ENCODE measurements around the gene RAB21.
"Not testable (repeated sequence)": the region's sequence is repeated elsewhere in the genome, so short reads cannot be mapped to it uniquely, and the experiment has no call there.

The RAB21 gene

DNA sequence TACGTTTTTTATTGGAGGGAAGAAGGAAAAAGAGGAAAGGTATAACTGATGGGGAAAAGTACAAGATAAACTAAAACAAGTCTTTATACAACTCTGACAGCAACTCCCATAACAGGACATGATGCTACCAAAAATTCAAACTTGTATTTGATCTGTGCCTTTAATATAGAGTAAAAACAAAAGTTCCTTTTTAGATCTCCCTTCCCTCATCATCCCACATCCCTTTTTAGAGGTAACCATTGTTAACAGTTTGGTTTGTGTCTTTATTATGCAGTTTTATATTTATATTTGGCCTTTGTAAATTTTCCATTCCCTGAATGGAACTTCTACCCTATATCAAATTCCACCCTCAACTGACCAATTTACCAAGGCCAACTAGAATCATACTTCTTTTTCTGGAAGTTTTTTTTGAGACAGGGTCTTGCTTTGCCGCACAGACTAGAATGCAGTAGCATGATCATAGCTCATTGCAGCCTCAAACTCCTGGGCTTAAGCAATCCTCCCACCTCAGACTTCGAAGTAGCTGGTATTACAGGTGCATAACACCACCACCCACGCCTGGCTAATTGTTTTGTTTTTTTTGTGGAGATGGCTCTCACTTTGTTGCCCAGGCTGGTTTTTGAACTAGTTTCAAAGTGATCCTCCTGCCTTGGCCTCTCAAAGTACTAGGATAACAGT lies 36.9 kb downstream of the RAB21 start:
- FAIRE-seq, result no peak

DNA sequence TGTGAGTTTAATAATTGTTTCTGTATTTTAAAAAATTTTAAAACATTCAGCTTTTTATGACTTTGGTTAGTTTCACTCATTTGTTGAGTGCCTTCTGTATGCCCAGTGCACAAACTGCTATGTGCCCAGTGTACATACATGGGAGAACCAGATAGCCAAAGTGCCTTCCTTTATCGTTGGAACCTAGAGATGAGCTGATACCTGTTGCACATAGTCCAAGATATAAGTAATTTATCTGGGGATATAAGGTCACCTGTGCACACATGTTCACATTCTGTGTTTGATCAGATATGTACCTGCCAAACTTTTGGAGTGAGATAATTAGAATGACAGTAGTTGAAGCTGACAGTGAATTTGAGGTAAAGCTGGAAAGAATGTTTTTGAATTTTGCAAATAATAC lies 37.9 kb downstream of the RAB21 start:
- FAIRE-seq (no peak), DNase-seq (ENCODE audit: extremely low spot score, insufficient read length, low read depth) (no peak)

More for the DNA sequence above, 36.9 kb downstream of the RAB21 start:
- DNase-seq (ENCODE audit: extremely low spot score, insufficient read length, low read depth), result no peak

- DNase-seq (ENCODE audit: extremely low spot score, insufficient read length, low read depth), result no peak
- FAIRE-seq, result no peak
Observed at GRCh38 chr12:71795901-71796300, 41.2 kb downstream of the RAB21 start.

GRCh38 chr12:71797531-71797930 lies 42.9 kb downstream of the RAB21 start:
- no peak for DNase-seq (ENCODE audit: extremely low spot score, insufficient read length, low read depth)
- FAIRE-seq, result no peak

GRCh38 chr12:71799106-71799505 lies 44.4 kb downstream of the RAB21 start:
- FAIRE-seq (no peak), DNase-seq (ENCODE audit: extremely low spot score, insufficient read length, low read depth) (no peak)

DNA sequence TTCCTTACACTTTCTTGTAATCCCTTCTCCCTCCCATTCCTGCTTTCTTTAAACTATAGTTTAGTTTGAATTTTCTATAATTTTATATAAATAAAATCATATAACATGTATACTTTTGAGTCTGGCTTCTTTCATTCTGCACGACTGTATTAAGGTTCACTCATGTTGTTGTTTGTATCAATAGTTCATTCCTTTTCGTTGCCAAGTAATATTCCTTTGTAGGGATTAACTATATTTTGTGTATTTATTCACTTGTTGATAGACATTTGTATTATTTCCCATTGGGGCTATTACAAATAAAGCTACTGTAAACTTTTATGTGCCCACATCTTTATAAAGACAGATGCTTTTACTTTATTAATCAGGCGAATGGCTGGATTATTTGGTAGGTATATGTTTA lies 45.5 kb downstream of the RAB21 start:
- no peak for FAIRE-seq
- DNase-seq (ENCODE audit: extremely low spot score, insufficient read length, low read depth), result no peak

GRCh38 chr12:71804505-71804904 lies 49.8 kb downstream of the RAB21 start:
- no peak for FAIRE-seq
- no peak for DNase-seq (ENCODE audit: extremely low spot score, insufficient read length, low read depth)

DNA sequence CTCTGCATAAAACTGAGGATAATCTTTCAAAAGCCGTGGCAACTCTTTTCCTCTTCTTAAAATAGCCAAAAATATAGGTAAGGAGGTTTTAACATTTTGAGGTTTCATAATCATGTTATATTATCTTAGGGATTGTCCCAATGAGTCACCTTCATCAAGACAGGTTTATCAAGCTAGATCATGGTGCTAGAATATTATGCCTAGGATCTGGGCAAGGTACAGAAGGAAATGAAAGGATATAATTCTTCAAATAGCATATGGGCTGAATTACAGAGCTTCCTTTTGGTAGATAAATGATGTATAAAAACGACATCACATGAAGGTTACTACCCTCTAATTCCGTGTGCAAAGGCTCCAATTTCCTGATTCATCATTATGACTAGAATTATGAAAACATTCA lies 56.3 kb downstream of the RAB21 start:
- no peak for DNase-seq (ENCODE audit: extremely low spot score, insufficient read length, low read depth)
- no peak for FAIRE-seq

- FAIRE-seq, result not testable (repeated sequence)
Observed at GRCh38 chr12:71815242-71815641, 60.6 kb downstream of the RAB21 start.

GRCh38 chr12:71822088-71822487 lies 67.4 kb downstream of the RAB21 start:
- DNase-seq (ENCODE audit: extremely low spot score, insufficient read length, low read depth); FAIRE-seq: not testable (repeated sequence)

More at GRCh38 chr12:71815242-71815641, 60.6 kb downstream of the RAB21 start:
- not testable (repeated sequence) for DNase-seq (ENCODE audit: extremely low spot score, insufficient read length, low read depth)

DNA sequence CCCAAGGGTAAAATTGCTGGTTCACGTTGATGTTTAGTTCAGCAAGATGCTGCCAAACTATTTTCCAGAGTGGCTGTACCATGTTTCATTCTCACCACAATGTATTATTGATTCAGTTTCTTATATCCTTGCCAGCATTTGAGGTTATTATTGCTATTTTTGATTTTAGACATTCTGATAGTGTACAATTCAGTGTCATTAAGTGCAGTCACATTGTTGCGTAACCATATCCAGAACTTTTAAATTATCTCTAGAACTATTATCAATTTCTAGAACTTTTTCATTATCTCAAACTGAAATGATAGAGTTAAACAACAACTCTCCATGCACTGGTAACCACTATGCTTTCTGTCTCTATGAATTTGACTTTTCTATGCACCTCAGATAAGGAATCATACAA lies 74.2 kb downstream of the RAB21 start:
- FAIRE-seq (no peak), DNase-seq (ENCODE audit: extremely low spot score, insufficient read length, low read depth) (no peak)

GRCh38 chr12:71837356-71837755 lies 82.7 kb downstream of the RAB21 start:
- FAIRE-seq (no peak), DNase-seq (ENCODE audit: extremely low spot score, insufficient read length, low read depth) (no peak)

DNA sequence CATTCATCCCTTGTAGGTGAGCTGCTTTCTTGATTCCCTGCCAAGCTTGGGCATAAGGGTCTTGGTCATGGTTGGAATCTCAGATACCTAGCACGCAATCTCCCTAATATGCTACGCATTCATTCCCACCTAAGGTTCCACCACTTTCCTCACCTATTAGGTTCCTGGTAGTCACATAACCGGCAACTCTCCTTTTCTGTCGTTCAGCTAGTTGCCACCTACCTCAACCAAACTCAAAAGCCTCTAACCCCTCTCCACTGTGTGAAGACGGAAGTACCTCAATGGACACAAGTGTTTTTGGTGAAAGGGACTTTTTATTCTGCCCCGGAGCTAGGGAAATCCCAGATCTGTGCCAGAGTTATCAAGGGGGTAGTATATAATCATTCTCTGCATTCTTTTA lies 83.6 kb downstream of the RAB21 start:
- no peak for DNase-seq (ENCODE audit: extremely low spot score, insufficient read length, low read depth)
- no peak for FAIRE-seq

GRCh38 chr12:71838676-71839075 lies 84.0 kb downstream of the RAB21 start:
- DNase-seq (ENCODE audit: extremely low spot score, insufficient read length, low read depth) (no peak), FAIRE-seq (no peak)

DNA sequence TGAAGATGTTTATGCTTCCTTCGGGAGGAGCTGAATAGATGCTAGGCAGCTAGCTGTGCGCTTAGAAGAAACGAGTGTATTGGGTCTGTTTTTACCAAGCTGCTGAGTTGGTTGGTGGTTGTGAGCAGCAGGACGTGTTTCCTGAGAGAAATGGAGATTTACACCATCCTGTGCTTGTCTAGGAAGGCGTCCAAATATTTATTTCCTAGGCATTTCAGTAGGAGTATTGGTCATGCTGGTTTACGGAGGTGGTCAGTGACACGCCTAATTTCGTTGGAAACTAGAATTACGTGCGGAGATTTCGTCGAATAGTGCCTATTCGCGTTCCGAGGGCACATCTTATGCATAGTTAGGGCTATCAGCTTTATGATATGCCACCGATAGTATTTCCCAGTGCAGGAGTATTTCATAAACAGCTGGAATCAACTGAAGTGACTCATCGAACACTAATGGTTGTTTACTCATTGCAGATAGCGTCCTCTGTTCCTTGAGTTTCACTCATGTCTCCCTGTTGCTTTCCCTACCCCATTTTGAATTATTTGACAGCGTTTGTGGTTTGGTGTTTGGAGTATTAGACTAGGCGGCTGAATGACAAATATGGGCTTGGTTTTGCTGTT lies 85.7 kb downstream of the RAB21 start:
- FAIRE-seq (no peak), DNase-seq (ENCODE audit: extremely low spot score, insufficient read length, low read depth) (no peak)

GRCh38 chr12:71846322-71846940 lies 91.8 kb downstream of the RAB21 start:
- DNase-seq (ENCODE audit: extremely low spot score, insufficient read length, low read depth) (no peak), FAIRE-seq (no peak)

DNA sequence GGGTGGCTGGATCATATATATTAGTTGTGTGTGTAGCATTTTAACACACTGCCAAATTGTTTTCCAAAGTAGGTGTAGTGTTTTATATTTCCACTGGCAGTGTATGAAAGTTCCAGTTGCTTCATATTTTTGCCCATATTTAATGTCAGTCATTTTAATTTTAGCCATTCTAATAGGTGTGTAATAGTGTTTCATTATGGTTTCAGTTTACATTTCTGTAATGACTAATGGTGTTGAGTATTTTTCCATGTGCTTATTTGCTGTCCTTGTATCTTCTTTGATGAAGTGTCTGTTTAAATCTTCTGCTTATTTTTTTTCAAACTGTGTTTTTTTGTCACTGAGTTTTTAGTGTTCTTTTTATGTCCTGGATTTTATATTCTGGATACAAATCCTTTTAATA lies 93.5 kb downstream of the RAB21 start:
- FAIRE-seq, result no peak
- DNase-seq (ENCODE audit: extremely low spot score, insufficient read length, low read depth), result no peak

GRCh38 chr12:71849109-71849851 lies 94.6 kb downstream of the RAB21 start:
- FAIRE-seq, result no peak
- no peak for DNase-seq (ENCODE audit: extremely low spot score, insufficient read length, low read depth)
